Epithelial cell of esophagus (primary cell): ENCODE measurements around the gene VSX1.

Experiments
- DNase-seq: peaks from one replicate; pipeline ENCODE4 v3.0.0; 2010; ENCODE audit warnings: low read depth
- H3K4me3 ChIP-seq: 2 replicates; pipeline ENCODE4 v1.5.1; 2011; ENCODE audit warnings: mild to moderate bottlenecking, low read length, control low read depth
- CTCF ChIP-seq: IDR thresholded peaks from 2 replicates; pipeline ENCODE4 v1.5.1; 2011; ENCODE audit warnings: low read depth, mild to moderate bottlenecking, low read length, control low read depth, inconsistent platforms; ENCODE audit not compliant: insufficient read depth; ENCODE audit errors: missing control alignments

VSX1 gene

GRCh38 chr20:25100914-25101313, 19.0 kb upstream of the VSX1 start:
- DNase-seq = no peak
- H3K4me3 ChIP-seq = no peak overlapping the region

GRCh38 chr20:25099601-25100140, 17.7 kb upstream of the VSX1 start:
- no peak for TF ChIP-seq CTCF
- no peak for DNase-seq
- no peak overlapping the region for H3K4me3 ChIP-seq

More at GRCh38 chr20:25100914-25101313, 19.0 kb upstream of the VSX1 start:
- TF ChIP-seq CTCF = no peak

- no peak for TF ChIP-seq CTCF
- DNase-seq = no peak
- no peak overlapping the region for H3K4me3 ChIP-seq
Measured at GRCh38 chr20:25097498-25097897, 15.6 kb upstream of the VSX1 start.

GRCh38 chr20:25090492-25091429, 8.8 kb upstream of the VSX1 start:
- no peak for DNase-seq
- no peak overlapping the region for H3K4me3 ChIP-seq
- no peak for TF ChIP-seq CTCF

- H3K4me3 ChIP-seq = no peak overlapping the region
- DNase-seq = no peak
- TF ChIP-seq CTCF = no peak
Measured at GRCh38 chr20:25089662-25090061, 7.7 kb upstream of the VSX1 start.

- DNase-seq = no peak
- no peak overlapping the region for H3K4me3 ChIP-seq
- TF ChIP-seq CTCF = no peak
Measured at GRCh38 chr20:25089096-25089495, 7.2 kb upstream of the VSX1 start.
